Left colon (tissue), 2 donors: ENCODE results near the gene FXYD6. TPM values are rescaled to one million over a fixed set of nuclear protein-coding genes. Genes with fewer than 3 reads are reported as not detected.

Experiments
- ATAC-seq: fragments of 200-7000 bp; cut with Tn5 transposase; one replicate; pipeline ENCODE4 v1.9.1; 2020; ENCODE audit warnings: mild to moderate bottlenecking, moderate library complexity
- DNase-seq, 2 donors: peaks; one replicate each; pipeline ENCODE4 v3.0.0-alpha.2; 2020
- intact Hi-C, 2 donors: fragments of 100-400 bp; cut with DNase I in 1 of 2; cut with micrococcal nuclease in 1 of 2; formaldehyde crosslinking; loops; one replicate each; pipeline versions ENCODE4 v1.11.2 to v1.14.0; 2022; cut with DNase I, micrococcal nuclease
- total RNA-seq, 2 donors: library from RNA; stranded (reverse); fragmentation: NEBNext Ultra II Directional; extraction: Animal tissue kit (Norgen Biotek cat#: 25700); gene quantifications; one replicate each; pipeline ENCODE4 v1.2.1, GENCODE V29; 2021
- donor health status: DM: no; HTN: no; CAD: no.
- donor health status: DM: yes; HTN: yes; CAD: no.

FXYD6 gene
- total RNA-seq, 2 donors from 2014 or later = 4.4 to 37.2 TPM

GRCh38 chr11:117912497-117912896, 36.0 kb upstream of the FXYD6 start:
- no peak for DNase-seq
- ATAC-seq = no peak
- intact Hi-C loops = no loop called here

- no peak for ATAC-seq
- intact Hi-C loops = no loop called here
- no peak for DNase-seq
Observed at GRCh38 chr11:117911694-117912093, 35.2 kb upstream of the FXYD6 start.

GRCh38 chr11:117910941-117911655, 34.6 kb upstream of the FXYD6 start:
- DNase-seq (no peak), ATAC-seq (no peak)
- intact Hi-C loops = no loop called here

- DNase-seq (no peak), ATAC-seq (no peak)
- intact Hi-C loops = no loop called here
Observed at GRCh38 chr11:117910525-117910924, 34.1 kb upstream of the FXYD6 start.

GRCh38 chr11:117909611-117910382, 33.3 kb upstream of the FXYD6 start:
- DNase-seq (no peak), ATAC-seq (no peak)
- intact Hi-C loops = loop anchor here in 1 of 2 donors (10.0 kb wide), 1 partner anchor 65 kb away; no protein-coding TSS in a partner anchor

- intact Hi-C loops = loop anchor here in 1 of 2 donors (10.0 kb wide), 1 partner anchor 64 kb away; no protein-coding TSS in a partner anchor
- DNase-seq (no peak), ATAC-seq (no peak)
Observed at GRCh38 chr11:117908959-117909610, 32.6 kb upstream of the FXYD6 start.

- ATAC-seq (no peak), DNase-seq (no peak)
- intact Hi-C loops = loop anchor here in 1 of 2 donors (10.0 kb wide), 1 partner anchor 64 kb away; no protein-coding TSS in a partner anchor
Observed at GRCh38 chr11:117908109-117908895, 31.8 kb upstream of the FXYD6 start.

- ATAC-seq (peak; percentile 100), DNase-seq (peak; percentile 91)
- intact Hi-C loops = loop anchor here in 1 of 2 donors (10.0 kb wide), 1 partner anchor 63 kb away; no protein-coding TSS in a partner anchor
Observed at GRCh38 chr11:117907276-117908108, 31.0 kb upstream of the FXYD6 start.

- DNase-seq = no peak
- intact Hi-C loops = loop anchor here in 1 of 2 donors (10.0 kb wide), 1 partner anchor 62 kb away; no protein-coding TSS in a partner anchor
Observed at GRCh38 chr11:117906710-117907109, 30.3 kb upstream of the FXYD6 start.

GRCh38 chr11:117906126-117906525, 29.7 kb upstream of the FXYD6 start:
- intact Hi-C loops = loop anchor here in 1 of 2 donors (10.0 kb wide), 1 partner anchor 61 kb away; no protein-coding TSS in a partner anchor
- ATAC-seq (no peak), DNase-seq (no peak)

More at GRCh38 chr11:117906710-117907109, 30.3 kb upstream of the FXYD6 start:
- no peak for ATAC-seq

GRCh38 chr11:117905524-117905923, 29.1 kb upstream of the FXYD6 start:
- intact Hi-C loops = loop anchor here in 1 of 2 donors (10.0 kb wide), 1 partner anchor 61 kb away; no protein-coding TSS in a partner anchor
- ATAC-seq = no peak
- DNase-seq = no peak

GRCh38 chr11:117903505-117904382, 27.3 kb upstream of the FXYD6 start:
- no peak for ATAC-seq
- intact Hi-C loops = loop anchor here in 1 of 2 donors (10.0 kb wide), 1 partner anchor 59 kb away; no protein-coding TSS in a partner anchor
- no peak for DNase-seq

GRCh38 chr11:117902001-117902845, 25.8 kb upstream of the FXYD6 start:
- DNase-seq = no peak
- intact Hi-C loops = loop anchor here in 1 of 2 donors (10.0 kb wide), 1 partner anchor 57 kb away; no protein-coding TSS in a partner anchor

GRCh38 chr11:117901601-117902000, 25.1 kb upstream of the FXYD6 start:
- ATAC-seq (no peak), DNase-seq (no peak)
- intact Hi-C loops = loop anchor here in 1 of 2 donors (10.0 kb wide), 1 partner anchor 57 kb away; no protein-coding TSS in a partner anchor

More at GRCh38 chr11:117902001-117902845, 25.8 kb upstream of the FXYD6 start:
- ATAC-seq = no peak

GRCh38 chr11:117900720-117901440, 24.4 kb upstream of the FXYD6 start:
- intact Hi-C loops = loop anchor here in 1 of 2 donors (10.0 kb wide), 1 partner anchor 56 kb away; no protein-coding TSS in a partner anchor
- ATAC-seq (no peak), DNase-seq (no peak)
